Measurements from ENCODE around the gene TACSTD2.
"Not testable (repeated sequence)": the region's sequence is repeated elsewhere in the genome, so short reads cannot be mapped to it uniquely, and the experiment has no call there.

Gene TACSTD2

GRCh38 chr1:58576727-58577653 lies at the start of gene TACSTD2:
Gene TACSTD2, minus strand, starts transcription at chr1:58577252. Its CDS starts 96 bp downstream, at chr1:58577156.
- no peak for DNase-seq (ENCODE audit: low read depth in 2 of 2)

GRCh38 chr1:58626293-58626692 lies 49.2 kb upstream of the TACSTD2 start:
- DNase-seq (ENCODE audit: low read depth in 2 of 2): no peak

- not testable (repeated sequence) for DNase-seq (ENCODE audit: low read depth in 2 of 2)
Measured at GRCh38 chr1:58623259-58623658, 46.2 kb upstream of the TACSTD2 start.

- no peak for DNase-seq (ENCODE audit: low read depth in 2 of 2)
Measured at GRCh38 chr1:58622571-58622970, 45.5 kb upstream of the TACSTD2 start.

GRCh38 chr1:58621391-58621790 lies 44.3 kb upstream of the TACSTD2 start:
- DNase-seq (ENCODE audit: low read depth in 2 of 2): no peak

GRCh38 chr1:58620926-58621325 lies 43.9 kb upstream of the TACSTD2 start:
- DNase-seq (ENCODE audit: low read depth in 2 of 2): no peak

- no peak for DNase-seq (ENCODE audit: low read depth in 2 of 2)
Measured at GRCh38 chr1:58620259-58620658, 43.2 kb upstream of the TACSTD2 start.

GRCh38 chr1:58619286-58620054 lies 42.4 kb upstream of the TACSTD2 start:
- DNase-seq (ENCODE audit: low read depth in 2 of 2): no peak

- DNase-seq (ENCODE audit: low read depth in 2 of 2): no peak
Measured at GRCh38 chr1:58618303-58618702, 41.3 kb upstream of the TACSTD2 start.

- DNase-seq (ENCODE audit: low read depth in 2 of 2): no peak
Measured at GRCh38 chr1:58611861-58612385, 34.9 kb upstream of the TACSTD2 start.

GRCh38 chr1:58608945-58609344 lies 31.9 kb upstream of the TACSTD2 start:
- no peak for DNase-seq (ENCODE audit: low read depth in 2 of 2)

- DNase-seq (ENCODE audit: low read depth in 2 of 2): no peak
Measured at GRCh38 chr1:58608297-58608696, 31.2 kb upstream of the TACSTD2 start.

- DNase-seq (ENCODE audit: low read depth in 2 of 2): no peak
Measured at GRCh38 chr1:58607391-58607790, 30.3 kb upstream of the TACSTD2 start.

- not testable (repeated sequence) for DNase-seq (ENCODE audit: low read depth in 2 of 2)
Measured at GRCh38 chr1:58601921-58602320, 24.9 kb upstream of the TACSTD2 start.

- DNase-seq (ENCODE audit: low read depth in 2 of 2): no peak
Measured at GRCh38 chr1:58597996-58598395, 20.9 kb upstream of the TACSTD2 start.

GRCh38 chr1:58597076-58597475 lies 20.0 kb upstream of the TACSTD2 start:
- no peak for DNase-seq (ENCODE audit: low read depth in 2 of 2)

GRCh38 chr1:58596631-58597052 lies 19.6 kb upstream of the TACSTD2 start:
- DNase-seq (ENCODE audit: low read depth in 2 of 2): no peak

GRCh38 chr1:58594546-58594945 lies 17.5 kb upstream of the TACSTD2 start:
- no peak for DNase-seq (ENCODE audit: low read depth in 2 of 2)

- no peak for DNase-seq (ENCODE audit: low read depth in 2 of 2)
Measured at GRCh38 chr1:58592522-58593134, 15.6 kb upstream of the TACSTD2 start.

- DNase-seq (ENCODE audit: low read depth in 2 of 2): no peak
Measured at GRCh38 chr1:58591806-58592205, 14.8 kb upstream of the TACSTD2 start.

- DNase-seq (ENCODE audit: low read depth in 2 of 2): no peak
Measured at GRCh38 chr1:58590019-58590418, 13.0 kb upstream of the TACSTD2 start.

GRCh38 chr1:58588396-58588795 lies 11.3 kb upstream of the TACSTD2 start:
- no peak for DNase-seq (ENCODE audit: low read depth in 2 of 2)

Measured in stimulated activated CD8-positive, alpha-beta memory T cell treated with anti-CD3 and anti-CD28 coated beads, Interleukin-7, amount 100 ng/mL, for 1 hour (primary cell).